Vagina (tissue), 2 donors: ENCODE measurements around the gene KIF2A.

Experiments used
- POLR2A ChIP-seq, 2 donors: fragments of 450-650 bp; IDR thresholded peaks; one replicate each; pipeline ENCODE4 v1.6.1; 2017; ENCODE audit warnings: antibody characterized with exemption in 2 of 2, mild to moderate bottlenecking in 2 of 2, moderate library complexity in 2 of 2
- POLR2AphosphoS5 ChIP-seq, 2 donors: sonication (generic); formaldehyde crosslinking; IDR thresholded peaks; one replicate each; pipeline ENCODE4 v1.9.0; 2017; ENCODE audit warnings: antibody characterized with exemption in 2 of 2, mild to moderate bottlenecking in 2 of 2, low read depth in 1 of 2; ENCODE audit not compliant: insufficient read depth in 1 of 2
- TF ChIP-seq, protein P1 (sequence below), 3 experiments: fragments of 450-650 bp in 2 of 3; fragments of 200-600 bp in 1 of 3; sonication (generic) in 1 of 3; IDR thresholded peaks; one replicate each; pipeline ENCODE4 v1.5.1; 2017 to 2019; ENCODE audit warnings: antibody characterized with exemption in 3 of 3, mild to moderate bottlenecking in 2 of 3, moderate library complexity in 2 of 3

DNA sequence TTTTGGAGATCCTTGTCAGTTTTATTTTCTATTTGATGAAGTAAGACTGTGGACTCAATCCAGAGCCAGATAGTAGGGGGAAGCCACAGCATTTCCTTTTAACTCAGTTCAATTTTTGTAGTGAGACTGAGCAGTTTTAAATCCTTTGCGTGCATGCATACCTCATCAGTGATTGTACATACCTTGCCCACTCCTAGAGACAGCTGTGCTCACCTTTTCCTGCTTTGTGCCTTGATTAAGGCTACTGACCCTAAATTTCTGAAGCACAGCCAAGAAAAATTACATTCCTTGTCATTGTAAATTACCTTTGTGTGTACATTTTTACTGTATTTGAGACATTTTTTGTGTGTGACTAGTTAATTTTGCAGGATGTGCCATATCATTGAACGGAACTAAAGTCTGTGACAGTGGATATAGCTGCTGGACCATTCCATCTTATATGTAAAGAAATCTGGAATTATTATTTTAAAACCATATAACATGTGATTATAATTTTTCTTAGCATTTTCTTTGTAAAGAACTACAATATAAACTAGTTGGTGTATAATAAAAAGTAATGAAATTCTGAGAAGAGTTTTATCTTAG lies 79.9 kb downstream of the KIF2A start:
- TF ChIP-seq, protein P1, sequence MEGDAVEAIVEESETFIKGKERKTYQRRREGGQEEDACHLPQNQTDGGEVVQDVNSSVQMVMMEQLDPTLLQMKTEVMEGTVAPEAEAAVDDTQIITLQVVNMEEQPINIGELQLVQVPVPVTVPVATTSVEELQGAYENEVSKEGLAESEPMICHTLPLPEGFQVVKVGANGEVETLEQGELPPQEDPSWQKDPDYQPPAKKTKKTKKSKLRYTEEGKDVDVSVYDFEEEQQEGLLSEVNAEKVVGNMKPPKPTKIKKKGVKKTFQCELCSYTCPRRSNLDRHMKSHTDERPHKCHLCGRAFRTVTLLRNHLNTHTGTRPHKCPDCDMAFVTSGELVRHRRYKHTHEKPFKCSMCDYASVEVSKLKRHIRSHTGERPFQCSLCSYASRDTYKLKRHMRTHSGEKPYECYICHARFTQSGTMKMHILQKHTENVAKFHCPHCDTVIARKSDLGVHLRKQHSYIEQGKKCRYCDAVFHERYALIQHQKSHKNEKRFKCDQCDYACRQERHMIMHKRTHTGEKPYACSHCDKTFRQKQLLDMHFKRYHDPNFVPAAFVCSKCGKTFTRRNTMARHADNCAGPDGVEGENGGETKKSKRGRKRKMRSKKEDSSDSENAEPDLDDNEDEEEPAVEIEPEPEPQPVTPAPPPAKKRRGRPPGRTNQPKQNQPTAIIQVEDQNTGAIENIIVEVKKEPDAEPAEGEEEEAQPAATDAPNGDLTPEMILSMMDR (IDR thresholded peaks at IDR 0.05): no peak
- TF ChIP-seq POLR2A (IDR thresholded peaks at IDR 0.05) (no peak), POLR2AphosphoS5 (IDR thresholded peaks at IDR 0.05; ENCODE audit: insufficient read depth in 1 of 2, low read depth in 1 of 2) (no peak)
